Tibial nerve (tissue), 4 donors: ENCODE data around the gene HKDC1.

Experiments used
- EP300 ChIP-seq, 2 donors: sonication (generic); formaldehyde crosslinking; IDR thresholded peaks; one replicate each; pipeline ENCODE4 v1.6.1; 2017; ENCODE audit warnings: antibody characterized with exemption in 2 of 2, mild to moderate bottlenecking in 1 of 2
- POLR2A ChIP-seq, 2 donors: fragments of 450-650 bp; IDR thresholded peaks; one replicate each; pipeline ENCODE4 v1.6.1; 2017; ENCODE audit warnings: antibody characterized with exemption in 2 of 2, mild to moderate bottlenecking in 2 of 2, moderate library complexity in 2 of 2
- TF ChIP-seq, protein P1 (sequence below), 5 experiments: fragments of 200-600 bp in 3 of 5; fragments of 450-650 bp in 2 of 5; sonication (generic) in 3 of 5; IDR thresholded peaks; one replicate each; pipeline ENCODE4 v1.5.1; 2016 to 2019; ENCODE audit warnings: antibody characterized with exemption in 5 of 5, mild to moderate bottlenecking in 3 of 5, moderate library complexity in 2 of 5

- TF ChIP-seq, protein P1, sequence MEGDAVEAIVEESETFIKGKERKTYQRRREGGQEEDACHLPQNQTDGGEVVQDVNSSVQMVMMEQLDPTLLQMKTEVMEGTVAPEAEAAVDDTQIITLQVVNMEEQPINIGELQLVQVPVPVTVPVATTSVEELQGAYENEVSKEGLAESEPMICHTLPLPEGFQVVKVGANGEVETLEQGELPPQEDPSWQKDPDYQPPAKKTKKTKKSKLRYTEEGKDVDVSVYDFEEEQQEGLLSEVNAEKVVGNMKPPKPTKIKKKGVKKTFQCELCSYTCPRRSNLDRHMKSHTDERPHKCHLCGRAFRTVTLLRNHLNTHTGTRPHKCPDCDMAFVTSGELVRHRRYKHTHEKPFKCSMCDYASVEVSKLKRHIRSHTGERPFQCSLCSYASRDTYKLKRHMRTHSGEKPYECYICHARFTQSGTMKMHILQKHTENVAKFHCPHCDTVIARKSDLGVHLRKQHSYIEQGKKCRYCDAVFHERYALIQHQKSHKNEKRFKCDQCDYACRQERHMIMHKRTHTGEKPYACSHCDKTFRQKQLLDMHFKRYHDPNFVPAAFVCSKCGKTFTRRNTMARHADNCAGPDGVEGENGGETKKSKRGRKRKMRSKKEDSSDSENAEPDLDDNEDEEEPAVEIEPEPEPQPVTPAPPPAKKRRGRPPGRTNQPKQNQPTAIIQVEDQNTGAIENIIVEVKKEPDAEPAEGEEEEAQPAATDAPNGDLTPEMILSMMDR (IDR thresholded peaks at IDR 0.05), result no peak
- TF ChIP-seq POLR2A (IDR thresholded peaks at IDR 0.05) (no peak), EP300 (IDR thresholded peaks at IDR 0.05) (no peak)
Measured at GRCh38 chr10:69202332-69202731, 17.8 kb upstream of the HKDC1 start.
